GM13977 (cell line): ENCODE data around the gene KCNA2.

Source experiments
- DNase-seq: peaks from one replicate; pipeline ENCODE4 v3.0.0; 2012; ENCODE audit warnings: low spot score
- CTCF ChIP-seq: IDR thresholded peaks from 2 replicates; pipeline ENCODE4 v1.5.1; 2012; ENCODE audit warnings: mild to moderate bottlenecking, control low read depth; ENCODE audit not compliant: insufficient read depth; ENCODE audit errors: extremely low read depth, missing control alignments
- in situ Hi-C: fragments of 300-500 bp; cut with MboI; formaldehyde crosslinking; loops from one replicate; pipeline ENCODE4 v1.12.0; 2022; ENCODE audit warnings: low sequenced_read_pairs, low pct_unique_long_range_greater_than_20kb, mixed read lengths, inconsistent platforms; ENCODE audit not compliant: unreplicated experiment

KCNA2 gene

GRCh38 chr1:110605901-110606656 is at the start of gene KCNA2:
Gene KCNA2 (minus strand): TSS chr1:110606358. CDS start chr1:110604782, 1,576 bp downstream.
- DNase-seq = peak; percentile 49
- TF ChIP-seq CTCF = no peak
- in situ Hi-C loops = loop anchor here (25.0 kb wide), 1 partner anchor 381 kb away; no protein-coding TSS in a partner anchor

GRCh38 chr1:110650609-110651008 is 44.5 kb upstream of the KCNA2 start:
- DNase-seq = no peak
- in situ Hi-C loops = no loop called here
- TF ChIP-seq CTCF = no peak

- DNase-seq = no peak
- no peak for TF ChIP-seq CTCF
- in situ Hi-C loops = no loop called here
Observed at GRCh38 chr1:110648417-110648816, 42.3 kb upstream of the KCNA2 start.

GRCh38 chr1:110647254-110647891 is 41.2 kb upstream of the KCNA2 start:
- no peak for DNase-seq
- in situ Hi-C loops = no loop called here
- TF ChIP-seq CTCF = no peak

- in situ Hi-C loops = no loop called here
- no peak for DNase-seq
- no peak for TF ChIP-seq CTCF
Observed at GRCh38 chr1:110645821-110646735, 39.9 kb upstream of the KCNA2 start.

- in situ Hi-C loops = no loop called here
- no peak for TF ChIP-seq CTCF
- no peak for DNase-seq
Observed at GRCh38 chr1:110645211-110645610, 39.1 kb upstream of the KCNA2 start.
